ENCODE data around the gene PRPH2. TPM values are rescaled to one million over a fixed set of nuclear protein-coding genes. Genes with fewer than 3 reads are reported as not detected.

The PRPH2 gene
- polyA plus RNA-seq, 1 experiment, result 0.97 TPM

DNA sequence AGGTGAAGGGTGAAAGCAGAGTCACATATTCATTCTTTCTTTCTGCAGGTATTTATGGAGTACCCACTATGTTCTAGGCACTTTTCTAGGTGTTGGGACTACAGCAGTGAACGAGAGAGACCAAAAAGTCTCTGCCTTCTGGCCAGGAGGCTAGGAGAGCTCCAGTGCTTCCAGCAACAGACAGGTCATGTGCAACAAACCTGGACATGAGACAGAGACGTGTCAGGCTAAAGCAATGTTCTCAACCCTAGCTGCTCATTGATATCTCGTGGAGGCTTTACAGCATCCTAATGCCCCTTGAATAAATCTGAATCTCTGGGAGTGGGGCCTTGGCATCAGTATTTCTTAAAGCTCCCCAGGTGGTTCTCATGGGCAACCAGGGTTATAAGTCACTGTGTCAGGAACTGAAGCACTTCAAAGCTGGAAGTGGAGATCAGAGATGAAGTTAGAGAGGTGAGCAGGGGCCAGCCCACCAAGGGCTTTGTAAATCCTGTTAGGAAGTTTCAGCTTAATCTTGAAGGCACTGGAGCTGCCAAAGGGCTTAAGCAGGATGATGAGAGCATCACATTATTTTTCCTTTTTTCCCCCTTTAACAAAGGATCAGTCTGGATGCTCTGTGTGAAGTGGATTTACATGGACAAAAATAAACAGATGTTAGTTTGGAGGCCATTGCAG lies 36.5 kb upstream of the PRPH2 start:
- DNase-seq (ENCODE audit: low read depth, low spot score), result no peak
- TF ChIP-seq CTCF (IDR thresholded peaks at IDR 0.05; ENCODE audit: low read depth, low read length), result no peak
- no peak overlapping the region for H3K4me3 ChIP-seq (ENCODE audit: low read depth, low read length)
- ChIA-PET CTCF (interaction anchor here (0.5 kb wide), 1 partner anchor 24 kb away, joined by 5 read pairs; no protein-coding TSS in a partner anchor), POLR2A (interaction anchor here (1.0 kb wide), 1 partner anchor 23 kb away, joined by 5 read pairs; the partner anchor contains the start of gene BICRAL)
- no peaks in the 10 kb centered on the region for H3K9me3 ChIP-seq (ENCODE audit: control insufficient read depth, insufficient read depth, low read length)
- no peak overlapping the region for H3K27ac ChIP-seq (ENCODE audit: low read depth, low read length)
- H3K27me3 ChIP-seq (ENCODE audit: control insufficient read depth, insufficient read depth, low read length), result no peaks in the 10 kb centered on the region

DNA sequence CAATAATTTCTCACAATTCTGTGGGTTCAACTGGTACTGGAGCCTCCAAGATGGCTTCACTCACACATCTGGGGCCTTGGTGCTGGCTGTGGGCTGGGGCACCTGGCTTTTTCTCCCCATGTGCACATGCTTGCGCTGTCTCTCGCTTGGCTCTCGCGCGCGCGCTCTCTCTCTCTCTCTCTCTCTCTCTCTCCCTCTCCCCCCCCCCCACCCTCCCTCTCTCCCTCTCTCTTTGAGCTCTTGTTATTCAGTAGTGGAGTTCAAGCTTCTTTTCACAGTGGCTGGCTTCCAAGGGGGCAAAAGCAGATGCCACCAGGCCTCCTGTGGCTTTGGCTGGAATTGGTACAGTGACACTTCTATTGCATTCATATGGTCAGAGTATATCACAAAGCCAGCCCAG lies 34.3 kb upstream of the PRPH2 start:
- CTCF ChIA-PET, result no interaction called here
- POLR2A ChIA-PET, result no interaction called here

GRCh38 chr6:42754759-42755158 lies 32.4 kb upstream of the PRPH2 start:
- no peak for TF ChIP-seq CTCF (IDR thresholded peaks at IDR 0.05; ENCODE audit: low read depth, low read length)
- H3K27ac ChIP-seq (ENCODE audit: low read depth, low read length), result no peak overlapping the region
- ChIA-PET CTCF (no interaction called here), POLR2A (interaction anchor here (0.6 to 1.3 kb wide), 2 partner anchors 9 to 26 kb away, joined by 4 read pairs; partner anchors contain the start of gene TBCC)
- H3K27me3 ChIP-seq (ENCODE audit: control insufficient read depth, insufficient read depth, low read length), result no peaks in the 10 kb centered on the region
- H3K9me3 ChIP-seq (ENCODE audit: control insufficient read depth, insufficient read depth, low read length), result no peaks in the 10 kb centered on the region
- DNase-seq (ENCODE audit: low read depth, low spot score), result no peak
- H3K4me3 ChIP-seq (ENCODE audit: low read depth, low read length), result no peak overlapping the region

More for the DNA sequence above, 34.3 kb upstream of the PRPH2 start:
- no peak for DNase-seq (ENCODE audit: low read depth, low spot score)
- H3K4me3 ChIP-seq (ENCODE audit: low read depth, low read length), result no peak overlapping the region
- H3K27me3 ChIP-seq (ENCODE audit: control insufficient read depth, insufficient read depth, low read length), result no peaks in the 10 kb centered on the region
- H3K9me3 ChIP-seq (ENCODE audit: control insufficient read depth, insufficient read depth, low read length), result no peaks in the 10 kb centered on the region
- no peak overlapping the region for H3K27ac ChIP-seq (ENCODE audit: low read depth, low read length)
- TF ChIP-seq CTCF (IDR thresholded peaks at IDR 0.05; ENCODE audit: low read depth, low read length), result no peak

DNA sequence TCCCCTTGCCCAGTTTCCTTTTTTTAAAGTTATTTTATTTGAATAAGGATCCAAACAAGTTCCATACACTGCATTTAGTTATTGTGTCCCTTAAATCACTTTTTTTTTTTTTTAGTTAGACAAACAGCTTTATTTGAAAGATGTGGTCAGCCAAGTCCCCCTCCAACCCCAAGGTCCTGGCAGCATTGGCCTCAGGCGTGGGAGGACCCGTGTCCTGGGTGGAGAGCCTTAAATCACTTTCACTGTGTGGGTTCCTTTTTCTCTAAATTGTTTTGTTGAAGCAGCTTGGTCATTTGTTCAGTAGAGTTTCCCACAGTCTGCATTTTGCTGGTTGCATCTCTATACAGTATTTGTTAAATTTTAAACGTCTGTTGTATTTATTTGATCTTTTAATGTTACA lies 28.7 kb upstream of the PRPH2 start:
- Histone ChIP-seq H3K4me3 (ENCODE audit: low read depth, low read length) (no peak overlapping the region), H3K27ac (ENCODE audit: low read depth, low read length) (no peak overlapping the region), H3K9me3 (ENCODE audit: control insufficient read depth, insufficient read depth, low read length) (no peaks in the 10 kb centered on the region; the same call in 1 of the 2 replicates), H3K27me3 (ENCODE audit: control insufficient read depth, insufficient read depth, low read length) (no peaks in the 10 kb centered on the region)
- DNase-seq (ENCODE audit: low read depth, low spot score), result no peak
- ChIA-PET POLR2A (no interaction called here), CTCF (no interaction called here)
- TF ChIP-seq CTCF (IDR thresholded peaks at IDR 0.05; ENCODE audit: low read depth, low read length), result no peak

DNA sequence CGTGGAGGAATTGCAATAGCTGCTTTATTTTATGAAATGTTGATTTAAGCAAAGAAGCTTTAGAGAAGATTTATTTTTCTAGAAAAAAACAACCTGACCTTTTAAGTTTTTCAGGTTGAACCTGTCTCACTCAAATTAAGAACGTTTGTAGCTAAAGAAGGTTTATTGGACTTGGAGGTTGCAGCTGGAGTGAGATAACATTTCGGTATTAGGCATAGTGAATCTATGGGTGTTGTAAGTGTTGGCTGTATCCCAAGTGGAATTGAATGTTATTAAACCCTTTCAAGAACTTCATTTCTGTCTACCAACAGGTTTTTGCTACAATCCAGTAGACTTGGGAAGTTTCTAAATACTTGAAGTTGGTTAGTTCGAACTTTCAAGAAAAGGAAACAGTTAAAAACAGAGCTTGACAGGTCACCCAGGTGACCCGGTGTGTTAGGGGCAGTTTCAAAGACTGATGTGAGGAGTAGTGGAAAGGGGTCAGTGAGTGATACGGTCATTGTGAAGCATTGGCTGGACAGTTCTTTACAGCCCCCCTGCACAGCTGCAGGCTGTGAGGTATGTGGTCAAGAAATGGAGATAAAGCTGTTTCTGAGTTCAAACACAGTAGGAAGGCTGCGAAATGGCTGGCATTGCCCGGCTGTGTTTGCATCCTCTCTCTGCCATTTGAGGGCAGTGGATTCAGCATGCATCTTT lies 26.0 kb upstream of the PRPH2 start:
- Histone ChIP-seq H3K9me3 (ENCODE audit: control insufficient read depth, insufficient read depth, low read length) (no peaks in the 10 kb centered on the region; the same call in 1 of the 2 replicates), H3K27ac (ENCODE audit: low read depth, low read length) (no peak overlapping the region), H3K27me3 (ENCODE audit: control insufficient read depth, insufficient read depth, low read length) (no peaks in the 10 kb centered on the region), H3K4me3 (ENCODE audit: low read depth, low read length) (no peak overlapping the region)
- ChIA-PET POLR2A (interaction anchor here (0.5 to 5.0 kb wide), 4 partner anchors 8 to 131 kb away, joined by 3 to 135 read pairs (median 7); partner anchors contain the start of genes BICRAL and RPL7L1), CTCF (interaction anchor here (1.2 kb wide), 1 partner anchor 86 kb away, joined by 3 read pairs; no protein-coding TSS in a partner anchor)
- TF ChIP-seq CTCF (IDR thresholded peaks at IDR 0.05; ENCODE audit: low read depth, low read length), result no peak
- DNase-seq (ENCODE audit: low read depth, low spot score), result no peak

All from AG04450 (cell line).